Osteoblast (primary cell): Measurements from ENCODE around the gene MGMT. TPM values are rescaled to one million over a fixed set of nuclear protein-coding genes. Genes with fewer than 3 reads are reported as not detected.

ENCODE experiments used
- DNase-seq: peaks from one replicate; pipeline ENCODE4 v3.0.0; 2011; ENCODE audit warnings: low spot score, mixed read lengths; ENCODE audit not compliant: insufficient read length; ENCODE audit errors: missing footprints
- H2AFZ ChIP-seq: 2 replicates; pipeline ENCODE4 v1.6.0; 2011; ENCODE audit warnings: mild to moderate bottlenecking, low read length
- H3K27ac ChIP-seq: 2 replicates; pipeline ENCODE4 v1.5.1; 2011; ENCODE audit warnings: mild to moderate bottlenecking, low read depth, low read length, moderate library complexity
- H3K27me3 ChIP-seq: 2 replicates; pipeline ENCODE4 v1.6.0; 2012; ENCODE audit warnings: mild to moderate bottlenecking, control low read depth, inconsistent platforms, low read length, moderate library complexity; ENCODE audit not compliant: insufficient read depth
- H3K36me3 ChIP-seq: 2 replicates; pipeline ENCODE4 v1.5.1; 2011; ENCODE audit warnings: mild to moderate bottlenecking, low read length, control low read depth, moderate library complexity; ENCODE audit not compliant: insufficient read depth
- H3K4me1 ChIP-seq: 2 replicates; pipeline ENCODE4 v1.5.1; 2011; ENCODE audit warnings: mild to moderate bottlenecking, low read length, control low read depth, moderate library complexity; ENCODE audit not compliant: insufficient read depth
- H3K4me2 ChIP-seq: 2 replicates; pipeline ENCODE4 v1.6.0; 2011; ENCODE audit warnings: mild to moderate bottlenecking, low read length; ENCODE audit not compliant: insufficient read depth
- H3K4me3 ChIP-seq: fragments of 200-600 bp; sonication (generic); 3 replicates; pipeline ENCODE4 v1.5.1; 2012; ENCODE audit warnings: mild to moderate bottlenecking, low read length, inconsistent platforms; ENCODE audit not compliant: insufficient read depth
- H3K79me2 ChIP-seq: 2 replicates; pipeline ENCODE4 v1.6.0; 2012; ENCODE audit warnings: mild to moderate bottlenecking, low read length, control low read depth, inconsistent platforms; ENCODE audit not compliant: insufficient read depth
- H3K9me3 ChIP-seq: 2 replicates; pipeline ENCODE4 v1.5.1; 2011; ENCODE audit warnings: low read depth, low read length, control low read depth
- H4K20me1 ChIP-seq: 2 replicates; pipeline ENCODE4 v1.6.0; 2012; ENCODE audit warnings: mild to moderate bottlenecking, low read length, control low read depth; ENCODE audit not compliant: insufficient read depth
- CTCF ChIP-seq: IDR thresholded peaks from 2 replicates; pipeline ENCODE4 v1.5.1; 2011; ENCODE audit warnings: mild to moderate bottlenecking, low read depth, low read length, moderate library complexity; ENCODE audit errors: extremely low read depth
- total RNA-seq: library from RNA; depleted of rRNA; stranded (reverse); fragments of >200 nt; gene quantifications from 2 replicates; pipeline ENCODE4 v1.2.3, GENCODE V29; 2012

The MGMT gene
- total RNA-seq, 1 donor = 21.0 TPM

GRCh38 chr10:129641351-129641750 is 174.3 kb downstream of the MGMT start:
- Histone ChIP-seq H3K36me3 (no peaks in the 10 kb centered on the region), H4K20me1 (peaks cover 3% of the 10 kb centered on the region), H3K4me2 (no peak overlapping the region), H3K27me3 (no peaks in the 10 kb centered on the region), H3K79me2 (no peaks in the 10 kb centered on the region), H3K4me1 (peaks cover 7% of the 10 kb centered on the region), H3K27ac (no peak overlapping the region), H3K9me3 (no peaks in the 10 kb centered on the region), H2AFZ (no peak overlapping the region), H3K4me3 (no peak overlapping the region)
- no peak for TF ChIP-seq CTCF
- DNase-seq = no peak

- no peak for TF ChIP-seq CTCF
- no peaks in the 10 kb centered on the region for H3K79me2 ChIP-seq
- H2AFZ ChIP-seq = no peak overlapping the region
- H3K27ac ChIP-seq = no peak overlapping the region
- no peak overlapping the region for H3K4me3 ChIP-seq
- no peak for DNase-seq
- H3K4me1 ChIP-seq = peaks cover 7% of the 10 kb centered on the region
- H3K4me2 ChIP-seq = no peak overlapping the region
- no peaks in the 10 kb centered on the region for H3K9me3 ChIP-seq
- H3K36me3 ChIP-seq = no peaks in the 10 kb centered on the region
- no peaks in the 10 kb centered on the region for H3K27me3 ChIP-seq
- peaks cover 3% of the 10 kb centered on the region for H4K20me1 ChIP-seq
Measured at GRCh38 chr10:129641982-129642381, 174.9 kb downstream of the MGMT start.

GRCh38 chr10:129642427-129642826 is 175.4 kb downstream of the MGMT start:
- H3K36me3 ChIP-seq = no peaks in the 10 kb centered on the region
- DNase-seq = no peak
- no peaks in the 10 kb centered on the region for H3K79me2 ChIP-seq
- no peak for TF ChIP-seq CTCF
- H4K20me1 ChIP-seq = peaks cover 3% of the 10 kb centered on the region
- H2AFZ ChIP-seq = no peak overlapping the region
- H3K27ac ChIP-seq = no peak overlapping the region
- no peak overlapping the region for H3K4me2 ChIP-seq
- no peak overlapping the region for H3K4me3 ChIP-seq
- H3K9me3 ChIP-seq = no peaks in the 10 kb centered on the region
- H3K27me3 ChIP-seq = no peaks in the 10 kb centered on the region
- peaks cover 7% of the 10 kb centered on the region for H3K4me1 ChIP-seq

GRCh38 chr10:129643266-129643665 is 176.2 kb downstream of the MGMT start:
- no peaks in the 10 kb centered on the region for H3K79me2 ChIP-seq
- H4K20me1 ChIP-seq = peaks cover 3% of the 10 kb centered on the region
- H3K27ac ChIP-seq = no peak overlapping the region
- DNase-seq = no peak
- no peak overlapping the region for H3K4me3 ChIP-seq
- no peak overlapping the region for H3K4me2 ChIP-seq
- no peaks in the 10 kb centered on the region for H3K9me3 ChIP-seq
- no peaks in the 10 kb centered on the region for H3K36me3 ChIP-seq
- TF ChIP-seq CTCF = no peak
- H2AFZ ChIP-seq = no peak overlapping the region
- H3K4me1 ChIP-seq = peaks cover 7% of the 10 kb centered on the region
- H3K27me3 ChIP-seq = no peaks in the 10 kb centered on the region
